GM19452 (cell line): Measurements from ENCODE around the gene CETN1.

Experiments
- ATAC-seq: cut with Tn5 transposase; IDR thresholded peaks from one replicate; pipeline ENCODE4 v1.9.1; 2021; ENCODE audit not compliant: unreplicated experiment

CETN1 gene

DNA sequence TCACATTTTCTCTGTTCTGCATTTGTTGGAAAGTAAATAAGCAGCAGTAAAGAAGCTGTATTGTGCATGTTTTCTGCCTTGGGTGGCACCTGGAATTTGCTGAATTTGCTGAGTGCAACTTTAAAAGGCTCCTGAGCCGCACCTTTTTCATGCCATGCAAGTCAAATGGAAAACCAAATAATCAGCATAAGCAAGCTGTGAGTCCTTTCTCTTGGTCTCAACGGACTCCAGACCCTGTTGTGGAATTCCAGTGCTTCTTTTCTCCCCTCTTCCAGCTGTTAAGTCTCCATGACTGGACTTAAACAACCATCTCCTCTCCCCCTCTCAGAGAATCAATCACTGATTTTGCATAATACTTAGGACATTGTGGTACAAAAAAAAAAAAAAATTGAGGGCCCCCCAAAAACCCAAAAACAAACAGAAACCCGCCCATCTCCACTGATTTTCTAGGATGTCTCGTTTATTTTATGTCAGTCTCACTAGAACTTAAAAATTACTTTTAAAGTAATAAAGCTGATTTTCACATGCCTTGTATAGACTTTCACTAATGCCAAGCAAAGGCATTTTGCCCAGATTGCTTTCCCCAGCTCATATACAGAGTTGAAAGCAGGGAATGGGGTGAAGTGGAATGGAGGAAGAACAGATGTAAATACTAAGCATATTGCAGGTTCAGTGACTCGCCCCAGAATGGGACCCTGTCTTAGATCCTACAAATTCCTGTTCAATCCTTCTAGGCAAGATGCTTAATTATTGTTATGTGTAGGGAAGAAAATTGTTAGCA lies 5.1 kb upstream of the CETN1 start:
- ATAC-seq = no peak

DNA sequence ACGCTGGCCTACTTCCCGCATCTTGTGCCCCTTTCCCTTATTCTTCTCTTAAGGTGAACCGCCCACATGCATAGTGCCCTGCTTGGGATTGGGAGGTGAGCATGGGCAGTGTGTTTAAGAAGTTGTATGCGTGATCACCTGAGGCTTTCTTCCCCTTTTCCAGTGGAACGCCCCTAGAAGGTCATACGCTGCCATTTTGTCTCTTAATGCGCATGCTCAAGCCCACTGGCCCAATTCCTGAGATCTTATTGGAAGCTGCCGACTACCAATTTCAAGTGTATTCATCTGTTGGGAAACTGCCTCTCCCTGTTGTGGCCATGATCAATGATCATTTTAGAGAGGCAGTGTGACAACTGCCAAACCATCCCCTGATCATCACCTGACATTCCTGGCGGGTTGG lies 3.3 kb upstream of the CETN1 start:
- ATAC-seq = no peak

- no peak for ATAC-seq
Measured at GRCh38 chr18:577643-578375, 2.4 kb upstream of the CETN1 start.

DNA sequence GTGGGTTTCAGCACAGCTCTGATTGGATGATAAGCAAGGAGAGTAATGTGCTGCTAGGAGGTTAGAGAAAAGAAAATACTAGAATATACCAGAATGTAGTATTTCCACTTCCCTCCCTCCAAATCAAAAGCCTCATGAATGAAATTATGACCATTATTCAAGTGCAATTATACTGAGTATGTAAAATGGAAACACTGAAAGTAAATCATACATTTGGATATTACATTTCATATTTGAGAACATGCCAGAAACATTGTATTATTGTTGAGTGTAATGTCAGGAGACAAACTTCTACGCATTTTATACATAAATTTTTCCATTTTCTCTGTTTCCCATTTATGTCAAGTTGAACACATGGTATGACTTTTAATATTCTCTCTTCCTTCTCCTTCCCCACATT lies 942 bp upstream of the CETN1 start:
- no peak for ATAC-seq

- no peak for ATAC-seq
Measured at GRCh38 chr18:581096-581495, 916 bp downstream of the CETN1 start.

DNA sequence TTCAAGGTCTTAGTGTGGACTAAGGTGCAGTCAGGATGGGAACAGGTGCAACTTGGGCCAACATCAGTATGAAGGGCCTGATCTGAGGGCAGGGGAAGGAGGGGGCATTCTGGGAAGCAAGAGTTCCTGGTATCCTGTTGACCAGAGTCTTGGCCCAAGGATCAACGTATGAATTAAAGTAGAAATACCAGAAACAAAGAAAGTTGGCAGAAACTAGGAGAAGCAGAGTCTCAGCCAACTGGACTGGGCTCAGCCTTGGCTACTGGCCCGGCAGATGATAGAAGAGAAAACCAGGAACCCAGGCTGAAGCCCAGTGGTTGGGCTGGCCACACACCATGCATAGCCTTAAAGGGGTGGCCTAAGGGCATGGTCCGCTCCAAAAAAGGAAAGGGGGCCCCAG lies 2.3 kb downstream of the CETN1 start:
- ATAC-seq = no peak

GRCh38 chr18:595068-595467 lies 14.9 kb downstream of the CETN1 start:
- no peak for ATAC-seq

GRCh38 chr18:595571-595970 lies 15.4 kb downstream of the CETN1 start:
- ATAC-seq = no peak

DNA sequence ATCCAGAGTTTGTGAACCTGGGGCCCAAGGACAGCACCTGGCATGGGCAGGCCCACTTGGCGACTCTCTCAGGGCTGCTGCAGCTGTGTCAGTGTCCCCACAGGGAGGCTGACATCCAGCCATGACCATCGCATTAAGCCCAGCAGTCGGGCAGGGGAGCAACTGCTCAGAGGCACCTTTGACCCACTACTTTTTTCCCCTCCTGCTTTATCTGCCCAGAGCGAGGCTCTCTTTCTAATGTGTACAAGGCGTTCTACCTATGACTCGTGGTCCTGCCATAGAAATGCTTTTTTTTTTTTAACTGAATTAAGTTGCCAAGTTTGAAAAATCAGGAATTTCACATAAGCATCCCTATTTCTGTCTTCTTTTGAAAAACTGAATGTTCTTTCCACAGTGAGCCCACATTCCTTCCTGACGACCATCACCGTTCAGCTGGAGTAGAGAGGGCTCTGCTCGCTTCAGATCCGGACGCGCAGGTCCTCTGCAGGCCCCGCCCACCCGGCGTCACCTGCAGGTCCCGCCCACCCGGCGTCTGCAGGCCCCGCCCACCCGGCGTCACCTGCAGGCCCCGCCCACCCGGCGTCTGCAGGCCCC lies 16.2 kb downstream of the CETN1 start:
- ATAC-seq = peak; percentile 60

DNA sequence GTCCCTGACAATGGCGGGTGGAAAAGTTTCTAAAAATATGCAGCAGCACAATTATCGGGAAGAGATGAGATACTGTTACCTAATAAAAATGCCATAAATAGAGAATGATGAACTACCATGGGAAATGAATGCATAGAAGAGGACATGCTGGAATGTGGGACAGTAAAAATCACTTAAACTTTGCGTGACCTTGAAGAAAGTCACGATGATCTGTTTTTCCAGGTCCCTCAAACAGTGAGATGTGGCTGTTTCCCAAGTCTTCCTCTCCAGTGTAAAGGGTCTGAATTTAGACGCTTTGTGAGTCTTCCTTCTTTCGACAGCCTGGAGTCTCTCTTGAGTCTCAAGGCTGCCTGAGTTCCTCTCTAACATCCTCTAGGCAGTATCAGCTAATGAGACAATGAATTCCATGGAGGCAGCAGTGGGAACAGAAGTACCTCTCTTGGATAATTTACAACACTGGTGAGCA lies 18.0 kb downstream of the CETN1 start:
- ATAC-seq = no peak

- ATAC-seq = no peak
Measured at GRCh38 chr18:600107-600506, 19.9 kb downstream of the CETN1 start.

DNA sequence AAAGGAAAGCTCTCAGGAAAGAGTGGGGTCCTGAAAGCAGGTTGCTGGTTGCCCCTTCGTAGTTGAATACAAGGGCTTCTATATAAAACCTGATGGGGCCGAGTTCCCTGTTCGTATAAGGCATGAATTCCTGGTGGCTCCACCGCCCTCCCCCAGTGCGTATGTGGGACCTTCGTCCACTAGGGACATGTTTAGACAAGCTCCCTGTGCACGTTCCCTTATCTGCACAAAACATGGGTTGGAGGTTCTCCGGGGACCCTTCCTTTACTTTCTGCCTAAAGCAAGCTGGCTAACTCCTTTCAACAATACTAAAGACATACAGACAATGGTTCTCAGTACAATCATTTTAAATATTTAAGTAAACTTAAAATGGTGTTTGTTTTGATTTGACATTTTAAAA lies 24.6 kb downstream of the CETN1 start:
- ATAC-seq = no peak

- ATAC-seq = no peak
Measured at GRCh38 chr18:607930-608329, 27.8 kb downstream of the CETN1 start.

GRCh38 chr18:610214-610928 lies 30.2 kb downstream of the CETN1 start:
- ATAC-seq = no peak

- no peak for ATAC-seq
Measured at GRCh38 chr18:612156-612555, 32.0 kb downstream of the CETN1 start.

DNA sequence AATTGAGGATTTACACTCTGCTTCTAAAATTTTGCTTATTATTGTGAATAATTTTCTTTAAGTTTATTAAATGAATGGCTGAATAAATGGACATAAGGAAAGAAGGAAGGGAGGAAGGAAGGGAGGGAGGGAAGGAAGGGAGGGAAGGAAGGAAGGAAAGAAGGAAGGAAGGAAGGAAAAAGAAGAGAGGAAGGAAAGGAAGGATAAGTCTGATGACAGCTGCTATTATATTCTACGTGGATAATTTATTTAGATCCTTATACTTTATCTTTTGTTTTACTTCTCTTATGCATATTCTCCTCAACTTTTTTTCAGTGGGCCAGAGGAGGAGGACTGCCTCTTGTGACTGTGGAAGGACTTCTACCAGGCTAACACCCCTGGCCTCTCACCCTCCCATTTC lies 34.0 kb downstream of the CETN1 start:
- no peak for ATAC-seq

- ATAC-seq = no peak
Measured at GRCh38 chr18:615092-615521, 34.9 kb downstream of the CETN1 start.

- ATAC-seq = no peak
Measured at GRCh38 chr18:615773-616172, 35.6 kb downstream of the CETN1 start.

GRCh38 chr18:616380-616995 lies 36.3 kb downstream of the CETN1 start:
- ATAC-seq = no peak

- ATAC-seq = no peak
Measured at GRCh38 chr18:617970-618504, 37.9 kb downstream of the CETN1 start.

DNA sequence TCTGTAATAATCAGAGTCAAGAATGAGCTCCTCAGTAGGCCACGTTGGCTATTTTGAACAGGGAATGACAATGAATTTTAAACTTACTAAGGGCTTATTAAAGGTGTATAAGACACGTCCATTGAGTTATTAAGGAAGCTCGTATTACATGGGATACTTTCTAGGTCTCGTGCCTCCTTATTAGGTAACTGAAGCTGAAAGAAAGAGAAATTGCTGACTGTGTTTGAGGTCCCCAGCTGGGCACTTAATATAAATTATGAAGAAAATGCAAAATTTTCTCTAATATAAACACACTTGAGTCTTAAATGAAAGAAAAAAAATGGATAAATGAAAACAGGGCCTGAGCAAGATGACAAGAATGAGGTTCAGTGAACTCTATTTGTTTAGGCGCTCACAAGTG lies 38.4 kb downstream of the CETN1 start:
- ATAC-seq = no peak
